CD4-positive, alpha-beta T cell treated with Interleukin-10 for 1 hour (primary cell): Measurements from ENCODE around the gene DNM2.
"Not testable (repeated sequence)": the region's sequence is repeated elsewhere in the genome, so short reads cannot be mapped to it uniquely, and the experiment has no call there.

Experiments used
- DNase-seq: peaks from one replicate; pipeline ENCODE4 v3.0.0-alpha.2; 2020

Gene DNM2

DNA sequence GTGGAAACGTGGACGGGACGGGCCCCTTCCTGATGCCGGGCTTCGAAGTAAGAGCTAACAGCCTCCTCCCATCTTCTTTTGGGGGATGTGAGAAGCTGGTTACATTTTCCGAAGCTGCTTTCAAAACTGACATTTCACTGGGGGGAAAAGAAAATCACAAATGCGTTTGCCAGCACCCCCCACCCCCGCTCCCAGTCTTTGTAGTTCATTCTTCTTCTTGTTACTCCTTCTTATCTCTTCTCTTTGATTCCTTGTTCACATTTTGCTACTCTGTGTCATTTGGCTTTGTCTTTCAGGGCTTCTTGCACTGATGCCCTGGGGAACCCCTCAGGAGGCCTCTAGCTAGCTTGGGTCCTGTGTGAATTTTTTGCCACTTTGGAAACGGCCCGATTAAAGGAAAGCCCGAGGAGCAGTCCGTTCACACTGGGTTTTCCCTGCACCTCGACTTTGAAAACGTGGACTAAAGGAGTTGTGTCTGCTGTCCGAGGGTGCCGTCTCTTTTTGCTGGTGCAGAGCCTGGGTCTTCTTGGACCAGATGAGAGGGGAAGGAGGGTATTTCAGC lies 154.7 kb downstream of the DNM2 start:
- no peak for DNase-seq

DNA sequence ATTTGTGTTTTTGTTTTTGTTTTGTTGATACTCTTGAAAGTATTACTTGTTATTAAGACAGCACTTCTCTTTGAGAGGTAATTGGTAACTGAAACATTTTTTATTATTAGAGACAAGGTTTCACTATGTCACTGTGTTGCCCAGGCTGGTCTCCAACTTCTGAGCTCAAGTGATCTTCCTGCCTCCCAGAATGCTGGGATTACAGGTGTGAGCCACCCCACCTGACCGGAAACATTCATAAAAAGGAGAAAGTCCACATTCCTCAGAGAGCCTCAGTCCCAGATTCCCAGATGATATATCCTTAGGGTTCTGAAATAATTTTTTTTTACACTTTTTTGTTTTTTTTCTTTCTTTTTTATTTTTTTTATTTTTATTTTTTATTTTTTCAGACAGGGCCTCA lies 156.1 kb downstream of the DNM2 start:
- DNase-seq, result no peak

DNA sequence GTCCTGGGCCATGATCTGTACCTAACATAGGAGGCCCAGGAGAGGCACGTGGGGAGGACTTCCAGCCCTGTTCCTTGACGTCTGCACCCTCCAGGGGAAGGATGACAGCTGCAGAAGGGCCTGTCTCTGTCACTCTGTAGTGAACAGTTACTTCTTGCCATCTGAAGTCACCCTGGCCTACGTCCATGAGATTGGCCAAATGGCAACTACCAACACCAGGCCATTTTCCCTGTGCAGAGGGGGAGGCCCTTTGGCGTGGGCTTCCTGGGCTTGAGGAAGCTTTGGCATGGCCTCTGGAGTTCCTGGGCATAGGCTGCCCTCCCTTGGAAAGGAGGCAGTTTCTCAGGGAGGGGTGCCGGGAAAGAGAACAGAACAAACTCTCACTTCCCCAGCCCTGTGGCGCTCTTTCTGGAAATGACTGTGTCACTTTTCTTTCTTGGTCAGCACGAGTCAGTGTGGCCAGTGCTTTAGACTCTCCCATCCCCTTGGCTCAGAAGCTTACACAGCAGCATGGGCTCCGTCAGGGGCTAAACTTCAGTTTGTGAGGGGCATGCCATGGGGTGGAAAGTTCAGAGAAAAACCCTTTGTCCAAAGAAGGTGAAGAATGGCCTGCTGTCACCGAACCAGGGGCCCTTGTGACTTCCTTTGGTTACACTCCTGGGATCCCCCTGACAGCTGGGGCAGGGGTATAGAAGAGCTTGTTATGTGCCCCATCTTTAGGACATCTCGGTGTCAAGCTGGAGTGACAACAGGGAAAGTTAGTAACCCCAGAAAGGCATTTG lies 158.8 kb downstream of the DNM2 start:
- no peak for DNase-seq

DNA sequence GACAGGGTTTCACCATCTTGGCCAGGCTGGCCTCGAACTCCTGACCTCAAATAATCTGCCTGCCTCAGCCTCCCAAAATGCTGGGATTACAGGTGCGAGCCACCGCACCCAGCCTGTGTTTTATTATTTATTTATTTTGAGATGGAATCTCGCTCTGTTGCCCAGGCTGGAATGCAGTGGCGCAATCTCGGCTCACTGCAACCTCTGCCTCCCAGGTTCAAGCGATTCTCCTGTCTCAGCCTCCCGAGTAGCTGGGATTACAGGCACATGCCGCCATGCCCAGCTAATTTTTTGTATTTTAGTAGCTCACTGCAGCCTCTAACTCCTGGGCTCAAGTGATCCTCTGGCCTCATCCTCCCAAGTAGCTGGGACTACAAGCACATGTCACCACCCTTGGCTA lies 159.7 kb downstream of the DNM2 start:
- DNase-seq, result not testable (repeated sequence)

DNA sequence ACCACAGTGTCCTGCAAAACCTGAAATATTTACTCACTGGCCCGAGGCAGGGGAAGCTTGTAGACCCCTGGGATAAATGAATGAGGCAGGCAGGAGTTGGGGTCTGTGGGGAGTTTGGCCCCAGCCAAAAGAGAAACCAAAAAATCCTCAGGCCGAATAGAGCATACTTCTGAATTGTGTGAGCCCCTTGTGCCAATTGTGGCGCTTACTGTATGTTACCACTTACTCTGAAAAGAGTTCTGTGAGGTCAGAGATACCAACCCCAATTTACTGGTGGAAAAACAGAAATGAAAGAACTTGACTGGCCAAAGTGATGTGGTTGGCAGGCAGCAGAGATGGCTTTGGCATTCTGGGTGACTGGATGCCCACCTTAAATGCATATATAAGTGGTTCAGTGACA lies 160.4 kb downstream of the DNM2 start:
- no peak for DNase-seq
